KBM-7 (cell line): ENCODE data around the gene ZDHHC17.

Source experiments
- DNase-seq: peaks from one replicate; pipeline ENCODE4 v3.0.0-alpha.2; 2015
- in situ Hi-C: fragments of 300-500 bp; cut with MboI; formaldehyde crosslinking; loops from 2 replicates; pipeline ENCODE4 v1.14.3; 2020; ENCODE audit warnings: low sequenced_read_pairs, low pct_unique_long_range_greater_than_20kb, mixed read lengths

Gene ZDHHC17

DNA sequence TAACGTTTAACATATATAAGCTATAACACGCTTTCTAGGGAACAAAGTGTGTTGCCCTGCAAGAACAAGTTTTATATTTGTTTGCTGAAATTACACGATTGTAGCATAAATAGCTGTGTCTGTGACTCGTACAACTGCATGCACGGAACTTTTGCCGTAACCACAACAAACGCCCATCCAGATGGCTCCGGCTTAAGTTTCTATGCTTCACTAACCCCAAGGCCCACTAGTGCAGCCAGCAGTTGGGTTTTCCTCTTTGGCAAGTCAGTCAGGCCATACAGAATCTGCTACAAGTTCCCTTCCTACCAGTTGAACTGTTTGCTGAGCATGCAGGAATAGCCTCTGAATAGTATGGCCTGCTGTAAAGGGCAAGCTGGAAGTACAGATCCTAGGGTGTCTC lies 102.8 kb downstream of the ZDHHC17 start:
- in situ Hi-C loops: no loop called here

DNA sequence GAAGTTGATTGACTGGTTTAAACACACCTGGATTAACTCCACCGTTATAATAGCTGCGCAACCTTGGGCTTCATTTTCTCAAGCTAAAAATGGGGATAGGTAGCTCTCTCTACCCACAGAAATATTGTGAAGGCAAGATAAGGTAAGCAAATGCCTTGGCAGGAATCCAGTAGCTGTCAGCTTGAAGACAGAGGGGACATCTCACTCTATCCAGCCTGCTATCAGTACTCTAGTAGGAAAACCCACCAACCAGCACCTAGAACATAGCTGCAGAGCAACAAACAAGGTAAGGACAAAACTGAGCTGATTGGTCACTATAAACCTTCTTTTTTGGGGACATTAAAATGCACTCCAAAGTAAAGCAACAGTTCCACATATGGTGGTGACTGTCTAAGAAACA lies 107.2 kb downstream of the ZDHHC17 start:
- no peak for DNase-seq
- in situ Hi-C loops: no loop called here

More for the DNA sequence above, 102.8 kb downstream of the ZDHHC17 start:
- peak; percentile 23 for DNase-seq

DNA sequence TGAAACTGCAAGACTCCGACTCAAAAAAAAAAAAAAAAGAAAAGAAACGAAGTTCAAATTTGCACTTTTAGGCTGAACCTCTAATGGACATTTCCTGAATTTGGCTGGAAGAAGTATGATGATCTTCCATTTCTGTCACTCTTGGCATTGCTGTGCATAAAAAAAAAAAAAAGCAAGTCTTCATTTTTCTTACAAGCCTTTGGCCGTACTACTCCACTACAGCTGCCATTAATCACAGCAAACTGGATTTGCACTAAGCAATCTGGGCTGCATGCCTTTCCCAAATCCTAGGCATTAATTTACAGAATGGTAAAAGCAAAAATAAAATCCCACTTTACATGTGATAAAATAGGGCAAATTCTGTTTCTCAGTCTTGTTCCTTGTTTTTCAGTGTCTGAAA lies 107.8 kb downstream of the ZDHHC17 start:
- in situ Hi-C loops: no loop called here
- DNase-seq: no peak

DNA sequence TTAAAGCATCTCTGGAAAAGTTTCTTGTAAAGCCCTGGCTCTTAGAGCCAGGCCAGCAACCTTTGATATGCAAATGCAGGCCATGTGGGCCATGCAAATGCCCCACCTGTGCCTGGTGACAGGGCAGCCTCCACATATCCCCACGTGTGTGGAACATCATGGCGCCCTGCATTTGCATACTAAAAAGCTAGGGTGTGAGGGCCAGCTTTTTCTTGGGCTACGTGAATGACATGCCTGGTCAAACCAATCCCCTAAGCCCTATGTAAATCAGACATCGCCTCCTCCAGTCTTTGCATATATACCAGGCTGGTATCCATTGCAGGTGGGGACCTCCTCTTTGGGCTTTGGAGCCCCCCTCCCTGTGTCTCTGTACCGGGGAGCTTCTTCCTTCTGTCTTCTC lies 108.5 kb downstream of the ZDHHC17 start:
- in situ Hi-C loops: no loop called here
- no peak for DNase-seq

- no peak for DNase-seq
- in situ Hi-C loops: no loop called here
These were observed 110.1 kb downstream of the ZDHHC17 start for GRCh38 chr12:76874027-76874426.

DNA sequence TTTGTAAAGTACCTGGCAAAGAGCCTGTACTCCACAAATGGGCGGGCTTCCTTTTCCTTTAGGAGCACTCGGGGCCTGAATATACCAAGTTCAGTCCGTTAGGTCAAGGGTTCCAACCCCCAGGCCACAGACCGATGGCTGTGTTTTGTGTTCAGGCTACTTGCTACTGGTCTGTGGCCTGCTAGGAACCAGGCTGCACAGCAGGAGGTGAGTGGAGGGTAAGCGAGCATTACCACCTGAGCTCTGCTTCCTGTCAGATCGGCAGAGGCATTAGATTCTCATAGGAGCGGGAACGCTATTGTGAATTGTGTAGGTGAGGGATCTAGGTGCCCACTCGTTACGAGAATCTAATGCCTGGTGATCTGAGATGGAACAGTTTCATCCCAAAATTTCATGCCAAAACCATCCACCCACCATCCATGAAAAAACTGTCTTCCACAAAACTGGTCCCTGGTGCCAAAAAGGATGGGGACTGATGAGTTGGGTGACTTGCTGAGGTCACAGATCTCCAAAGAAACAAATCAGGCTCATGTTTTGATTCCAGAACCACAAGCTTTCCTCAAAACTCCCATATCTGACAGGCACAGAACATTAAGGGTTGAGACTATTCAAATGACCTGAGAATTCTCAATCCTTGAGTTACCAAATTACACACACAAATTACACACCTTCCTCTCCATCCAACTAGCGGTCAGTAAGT lies 110.7 kb downstream of the ZDHHC17 start:
- in situ Hi-C loops: no loop called here
- DNase-seq: no peak

DNA sequence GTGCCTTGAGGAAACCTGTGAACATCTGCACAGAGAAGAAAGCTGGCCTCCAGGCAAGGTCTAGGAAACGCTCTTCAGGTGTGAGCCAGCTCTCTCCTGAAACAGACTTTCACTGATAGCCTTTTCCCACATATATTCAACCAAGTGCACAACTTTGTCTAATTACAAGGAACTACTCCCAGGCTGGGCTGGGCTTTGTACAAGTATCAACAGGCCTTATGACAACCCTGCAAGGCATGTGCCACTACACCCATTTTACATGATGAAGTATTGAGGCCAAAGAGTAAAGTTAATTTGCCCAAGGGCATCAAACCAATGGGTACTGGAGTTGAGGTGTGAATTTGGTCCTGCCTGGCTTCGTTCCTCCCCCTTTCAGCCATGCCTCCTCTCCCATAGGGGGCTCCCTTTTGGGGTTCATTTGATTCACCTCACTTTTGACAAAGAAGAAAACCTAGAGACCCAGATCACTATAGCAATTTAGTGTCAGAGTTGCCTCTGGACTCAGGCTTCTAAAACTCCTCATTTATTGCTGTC lies 112.8 kb downstream of the ZDHHC17 start:
- DNase-seq: no peak
- in situ Hi-C loops: no loop called here

DNA sequence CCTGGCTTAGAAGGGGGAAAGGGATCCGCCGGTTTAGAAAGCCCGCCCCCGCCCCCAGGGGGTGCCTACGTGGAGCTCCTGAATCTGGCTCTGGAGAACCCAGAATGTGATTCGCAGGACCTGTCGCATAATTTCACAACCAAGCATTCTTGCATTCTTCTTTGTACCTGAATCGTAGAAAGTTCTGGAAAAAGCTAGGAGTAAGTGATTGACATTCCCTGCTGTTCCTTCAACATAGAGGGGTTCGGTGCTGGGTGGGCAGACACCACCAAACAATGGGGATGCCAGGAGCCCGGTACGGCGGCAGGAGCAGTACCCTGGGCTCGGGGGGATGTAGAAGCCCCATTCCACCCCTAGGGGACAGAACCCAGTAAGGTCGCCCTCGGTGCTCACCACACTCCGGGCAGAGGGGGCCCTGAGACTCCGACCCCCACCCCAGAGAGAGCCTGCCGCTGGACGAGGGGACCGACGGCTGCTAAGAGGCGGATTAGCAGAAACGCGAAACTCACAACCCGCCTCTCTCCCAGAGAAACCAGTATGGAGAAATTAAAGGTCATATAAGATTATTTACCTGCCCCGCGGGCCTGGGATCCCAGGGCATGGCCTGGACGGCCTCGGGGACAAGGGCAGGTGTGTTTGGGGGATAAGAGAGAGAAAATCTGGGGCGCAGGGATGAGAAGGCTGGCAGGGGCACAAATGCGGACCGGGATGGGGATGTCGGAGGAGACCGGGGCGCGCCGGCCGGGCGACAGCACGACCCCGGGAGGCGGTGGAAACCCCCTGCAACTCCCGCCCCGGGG lies 114.4 kb downstream of the ZDHHC17 start:
- DNase-seq: no peak
- in situ Hi-C loops: no loop called here

GRCh38 chr12:76878899-76879709 lies 115.2 kb downstream of the ZDHHC17 start, which contains the start of gene CSRP2:
CSRP2 (minus strand) TSS chr12:76879019; CDS start chr12:76866260, 12,759 bp downstream.
- peak; percentile 88 for DNase-seq
- in situ Hi-C loops: no loop called here

- no peak for DNase-seq
- in situ Hi-C loops: no loop called here
These were observed 116.0 kb downstream of the ZDHHC17 start for GRCh38 chr12:76879710-76880518.

GRCh38 chr12:76880519-76881023 lies 116.7 kb downstream of the ZDHHC17 start:
- DNase-seq: no peak
- in situ Hi-C loops: no loop called here

DNA sequence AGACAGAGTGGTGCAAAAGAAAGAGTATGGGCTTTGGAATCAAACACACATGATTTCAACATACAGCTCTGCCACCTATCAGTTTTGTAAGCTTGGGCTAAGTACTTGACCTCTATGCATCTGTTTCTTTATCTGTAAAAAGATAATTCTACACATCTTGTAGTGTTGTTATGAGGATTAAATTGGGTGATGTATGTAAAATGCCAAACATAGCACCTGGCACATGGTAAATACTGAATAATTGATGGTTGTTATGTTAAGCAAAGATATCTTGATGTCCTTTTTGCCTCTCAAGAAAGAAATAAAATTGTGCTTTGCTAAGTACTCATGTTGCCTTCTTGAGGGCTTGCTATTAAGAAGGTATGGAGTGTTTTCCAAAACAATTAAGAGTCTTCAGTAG lies 117.2 kb downstream of the ZDHHC17 start:
- in situ Hi-C loops: no loop called here
- no peak for DNase-seq

DNA sequence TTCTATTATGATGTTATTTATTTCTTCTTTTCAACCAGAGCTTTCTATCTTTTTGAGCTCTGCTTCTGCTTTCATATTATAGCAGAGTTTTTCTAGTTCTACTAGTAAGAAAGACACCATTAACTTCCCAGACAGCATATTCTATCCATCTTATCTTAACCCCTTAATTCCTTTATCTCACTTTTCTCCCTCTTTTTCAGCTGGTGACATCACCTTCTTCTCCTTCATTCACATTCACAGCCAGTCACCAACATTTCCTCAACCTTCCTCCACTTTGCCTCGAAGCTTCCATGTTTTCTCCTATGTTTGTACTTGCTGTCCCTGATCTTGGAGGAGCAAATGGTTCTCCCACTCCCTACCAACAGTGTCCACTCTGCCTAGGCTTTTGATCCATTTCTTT lies 118.5 kb downstream of the ZDHHC17 start:
- in situ Hi-C loops: no loop called here

DNA sequence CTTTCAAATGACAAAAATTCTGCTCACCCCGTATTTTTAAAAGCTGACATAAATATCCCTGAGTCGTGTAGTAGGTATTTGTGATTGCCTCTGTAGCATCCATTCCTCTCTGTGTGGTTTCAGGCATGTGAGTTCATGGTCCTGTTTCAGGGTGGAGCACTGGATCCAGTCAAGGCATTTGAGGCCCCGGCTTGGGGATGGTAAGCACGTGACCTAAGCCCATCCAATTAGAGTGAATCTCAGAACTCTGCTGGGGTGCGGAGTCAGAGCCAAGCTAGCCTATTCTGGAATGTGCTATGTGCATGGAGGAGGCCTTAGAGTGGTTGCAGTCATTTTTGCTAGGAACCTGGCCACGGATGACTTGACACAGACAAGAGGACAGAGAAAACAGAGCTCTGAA lies 119.2 kb downstream of the ZDHHC17 start:
- DNase-seq: no peak
- in situ Hi-C loops: no loop called here

More for the DNA sequence above, 118.5 kb downstream of the ZDHHC17 start:
- no peak for DNase-seq

GRCh38 chr12:76883811-76884210 lies 119.9 kb downstream of the ZDHHC17 start:
- in situ Hi-C loops: no loop called here
- no peak for DNase-seq

GRCh38 chr12:76888775-76889174 lies 124.9 kb downstream of the ZDHHC17 start:
- in situ Hi-C loops: no loop called here
- DNase-seq: no peak

- in situ Hi-C loops: no loop called here
- no peak for DNase-seq
These were observed 126.5 kb downstream of the ZDHHC17 start for GRCh38 chr12:76890151-76891143.
